Karpas-422 (cell line): ENCODE measurements around the gene MPHOSPH8. TPM values are rescaled to one million over a fixed set of nuclear protein-coding genes. Genes with fewer than 3 reads are reported as not detected.

Source experiments
- DNase-seq: peaks from one replicate; pipeline ENCODE4 v3.0.0-alpha.2; 2015
- H2AFZ ChIP-seq: fragments of 200-600 bp; sonication (generic); 2 replicates; pipeline ENCODE4 v1.6.1; 2014; ENCODE audit warnings: antibody characterized with exemption, low read length, mixed read lengths
- H3K27ac ChIP-seq: fragments of 200-600 bp; sonication (generic); 2 replicates; pipeline ENCODE4 v1.5.1; 2014; ENCODE audit warnings: mild to moderate bottlenecking, low read length, moderate library complexity
- H3K27me3 ChIP-seq: fragments of 200-600 bp; sonication (generic); 2 replicates; pipeline ENCODE4 v1.6.1; 2014; ENCODE audit warnings: low read length, mixed read lengths
- H3K36me3 ChIP-seq: fragments of 200-600 bp; sonication (generic); 2 replicates; pipeline ENCODE4 v1.6.1; 2014; ENCODE audit warnings: low read length, mixed read lengths; ENCODE audit not compliant: insufficient read depth
- H3K4me1 ChIP-seq: fragments of 200-600 bp; sonication (generic); 2 replicates; pipeline ENCODE4 v1.6.1; 2014; ENCODE audit warnings: mild to moderate bottlenecking, low read length, mixed read lengths
- H3K4me2 ChIP-seq: fragments of 200-600 bp; sonication (generic); 2 replicates; pipeline ENCODE4 v1.6.1; 2014; ENCODE audit warnings: low read length, low read depth, mild to moderate bottlenecking; ENCODE audit not compliant: poor library complexity, severe bottlenecking
- H3K4me3 ChIP-seq: fragments of 200-600 bp; sonication (generic); 2 replicates; pipeline ENCODE4 v1.5.1; 2014; ENCODE audit warnings: mild to moderate bottlenecking, antibody characterized with exemption, low read length, mixed read lengths
- H3K79me2 ChIP-seq: fragments of 200-600 bp; sonication (generic); 2 replicates; pipeline ENCODE4 v1.6.1; 2014; ENCODE audit warnings: mild to moderate bottlenecking, low read length, mixed read lengths
- H3K9ac ChIP-seq: fragments of 200-600 bp; sonication (generic); 2 replicates; pipeline ENCODE4 v1.6.0; 2014; ENCODE audit warnings: low read length
- H3K9me2 ChIP-seq: fragments of 200-600 bp; sonication (generic), shearing (Covaris generic); replicated peaks from 2 replicates; pipeline ENCODE4 v1.6.0; 2014; ENCODE audit warnings: mild to moderate bottlenecking, low read length, moderate library complexity; ENCODE audit not compliant: insufficient read depth
- H3K9me3 ChIP-seq: fragments of 300-700, 200-600 bp; sonication (generic); 2 replicates; pipeline ENCODE4 v1.6.1; 2014; ENCODE audit warnings: low read length, mixed read lengths
- H4K20me1 ChIP-seq: fragments of 200-600 bp; sonication (generic); 2 replicates; pipeline ENCODE4 v1.6.1; 2014; ENCODE audit warnings: mild to moderate bottlenecking, antibody characterized with exemption, low read length, low read depth; ENCODE audit not compliant: insufficient read depth
- total RNA-seq: library from RNA; depleted of rRNA; stranded (reverse); fragments of >200 nt; shearing (Covaris generic); gene quantifications from 2 replicates; pipeline ENCODE4 v1.2.3, GENCODE V29; 2014; ENCODE audit warnings: low replicate concordance

MPHOSPH8 gene
- total RNA-seq, 1 experiment from 2014 or later: 11.4 TPM

DNA sequence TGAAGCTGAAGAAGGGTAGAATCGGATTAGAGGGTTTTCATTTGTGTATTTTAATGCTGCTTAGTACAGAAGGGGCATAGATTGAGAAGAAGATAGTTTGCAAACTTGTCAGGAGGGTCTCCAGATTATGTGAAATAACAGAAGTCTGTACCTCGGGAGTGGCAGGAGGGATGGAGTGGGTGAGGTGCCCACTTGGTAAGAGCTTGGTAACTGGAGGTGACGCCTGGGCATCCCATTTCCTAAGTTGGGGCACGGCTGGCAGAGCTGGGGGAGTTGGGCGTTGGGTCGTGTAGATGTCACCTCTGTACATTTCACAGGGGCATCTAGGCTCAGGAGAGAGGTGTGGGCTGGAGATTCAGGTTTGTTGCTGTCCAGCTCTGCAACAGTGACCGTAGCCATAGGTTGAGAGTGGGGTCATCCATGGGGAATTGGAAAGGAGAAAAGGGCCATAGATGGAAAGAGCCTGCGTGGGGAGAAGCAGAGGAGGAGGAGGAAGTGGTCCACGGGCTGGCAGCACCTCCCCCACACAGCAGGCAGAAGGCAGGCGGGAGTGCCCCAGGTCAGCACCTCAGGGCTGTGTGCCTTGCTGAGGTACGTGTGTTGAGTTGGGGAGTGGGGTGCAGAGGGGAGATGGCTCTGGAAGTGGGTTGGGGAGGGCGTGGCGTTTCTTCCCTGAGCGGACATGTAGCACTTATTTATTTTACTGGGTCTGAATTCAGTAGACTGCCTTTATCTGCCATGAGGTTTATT, 31.2 kb downstream of the MPHOSPH8 start:
- peaks cover 26% of the 10 kb centered on the region; the same call in 1 of the 2 replicates for H3K36me3 ChIP-seq
- no peak overlapping the region for H3K27ac ChIP-seq
- no peak overlapping the region for H2AFZ ChIP-seq
- H3K4me2 ChIP-seq: no peak overlapping the region
- no peak for DNase-seq
- H4K20me1 ChIP-seq: no peaks in the 10 kb centered on the region
- H3K9me3 ChIP-seq: no peaks in the 10 kb centered on the region
- no peaks in the 10 kb centered on the region for H3K27me3 ChIP-seq
- H3K4me3 ChIP-seq: no peak overlapping the region
- H3K9ac ChIP-seq: no peak overlapping the region
- no peaks in the 10 kb centered on the region for H3K9me2 ChIP-seq
- H3K4me1 ChIP-seq: no peaks in the 10 kb centered on the region
- H3K79me2 ChIP-seq: no peaks in the 10 kb centered on the region

DNA sequence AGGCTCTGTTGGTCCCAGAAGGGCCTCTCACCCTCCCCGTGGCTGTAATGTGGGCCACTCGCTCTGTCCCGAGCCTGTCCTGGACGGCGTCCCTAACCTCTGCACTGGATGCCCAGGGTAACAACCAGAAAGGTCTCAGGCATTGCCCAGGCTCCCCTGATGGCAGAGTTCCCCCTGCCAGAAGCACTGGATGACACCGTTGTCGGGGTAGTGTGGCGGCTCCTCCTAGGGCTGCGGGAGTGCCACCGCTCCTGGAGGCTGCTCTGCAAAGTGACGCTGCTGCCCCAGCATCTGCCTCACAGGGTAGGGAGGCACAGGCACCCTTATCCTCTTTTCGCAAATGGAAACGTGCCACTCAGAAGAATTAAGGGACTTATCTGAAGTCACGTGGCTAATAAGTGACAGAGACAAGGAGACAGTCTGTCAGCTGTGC, 32.0 kb downstream of the MPHOSPH8 start:
- no peak for DNase-seq
- H4K20me1 ChIP-seq: no peaks in the 10 kb centered on the region

DNA sequence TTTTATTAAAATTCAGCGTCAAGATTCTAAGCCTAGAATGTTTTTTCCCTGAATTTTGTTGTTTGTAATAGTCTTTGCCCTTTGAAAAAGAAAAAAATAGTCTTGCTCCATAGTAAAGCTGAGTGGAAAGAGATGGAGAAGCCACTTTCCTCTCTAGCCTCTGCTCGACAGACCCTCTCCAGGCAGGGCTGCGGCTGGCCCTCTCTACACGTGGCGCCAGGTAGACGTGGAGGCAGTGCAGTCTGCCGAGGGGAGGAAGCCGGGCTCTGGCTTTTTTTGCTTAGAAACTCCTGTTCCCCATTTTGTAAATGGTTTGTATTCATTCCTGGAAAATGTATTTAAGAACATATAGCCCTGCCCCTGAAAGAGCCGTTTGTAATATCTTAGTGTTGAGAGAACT, 35.3 kb downstream of the MPHOSPH8 start:
- Histone ChIP-seq H3K27ac (no peak overlapping the region), H3K36me3 (peaks cover 52% of the 10 kb centered on the region; the same call in 1 of the 2 replicates), H3K27me3 (no peaks in the 10 kb centered on the region), H3K4me2 (no peak overlapping the region), H4K20me1 (no peaks in the 10 kb centered on the region), H3K4me3 (no peak overlapping the region), H3K9me2 (no peaks in the 10 kb centered on the region), H2AFZ (no peak overlapping the region), H3K9ac (no peak overlapping the region), H3K4me1 (no peaks in the 10 kb centered on the region), H3K9me3 (no peaks in the 10 kb centered on the region), H3K79me2 (no peaks in the 10 kb centered on the region)
- DNase-seq: no peak

More for the DNA sequence above, 32.0 kb downstream of the MPHOSPH8 start:
- no peak overlapping the region for H3K27ac ChIP-seq
- H2AFZ ChIP-seq: no peak overlapping the region
- H3K36me3 ChIP-seq: peaks cover 31% of the 10 kb centered on the region; the same call in 1 of the 2 replicates
- no peak overlapping the region for H3K9ac ChIP-seq
- no peaks in the 10 kb centered on the region for H3K27me3 ChIP-seq
- no peak overlapping the region for H3K4me3 ChIP-seq
- H3K9me2 ChIP-seq: no peaks in the 10 kb centered on the region
- no peak overlapping the region for H3K4me2 ChIP-seq
- no peaks in the 10 kb centered on the region for H3K79me2 ChIP-seq
- H3K4me1 ChIP-seq: no peaks in the 10 kb centered on the region
- no peaks in the 10 kb centered on the region for H3K9me3 ChIP-seq

DNA sequence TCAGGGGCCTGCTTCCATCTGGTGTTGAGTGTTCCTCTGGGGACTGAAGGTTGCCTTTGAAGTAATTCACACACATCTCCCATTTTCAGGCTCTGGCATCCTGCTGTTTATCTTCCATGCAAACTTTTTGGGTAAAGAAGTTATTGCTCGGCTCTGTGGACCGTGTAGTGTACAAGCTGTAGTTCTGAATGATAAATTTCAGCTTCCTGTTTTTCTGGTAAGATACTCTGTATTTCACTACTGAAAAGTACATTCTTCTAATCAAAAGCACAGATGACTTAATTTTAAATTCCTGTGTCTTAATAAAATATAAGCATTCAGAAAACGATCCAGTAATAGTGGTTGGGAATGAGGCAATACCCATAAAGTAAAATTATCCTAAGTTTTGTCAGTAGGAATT, 36.7 kb downstream of the MPHOSPH8 start:
- H3K9me2 ChIP-seq: no peaks in the 10 kb centered on the region
- H3K4me3 ChIP-seq: no peak overlapping the region
- H3K4me2 ChIP-seq: no peak overlapping the region
- 0 out of 2 replicates have a peak, but pooled peaks cover 4% of the 10 kb centered on the region for H3K79me2 ChIP-seq
- H3K9me3 ChIP-seq: no peaks in the 10 kb centered on the region
- H3K27me3 ChIP-seq: no peaks in the 10 kb centered on the region
- peaks cover 59% of the 10 kb centered on the region; the same call in 1 of the 2 replicates for H3K36me3 ChIP-seq
- peaks cover 4% of the 10 kb centered on the region; the same call in 1 of the 2 replicates for H4K20me1 ChIP-seq
- no peak overlapping the region for H3K27ac ChIP-seq
- H2AFZ ChIP-seq: no peak overlapping the region
- no peaks in the 10 kb centered on the region for H3K4me1 ChIP-seq
- DNase-seq: no peak
- no peak overlapping the region for H3K9ac ChIP-seq

DNA sequence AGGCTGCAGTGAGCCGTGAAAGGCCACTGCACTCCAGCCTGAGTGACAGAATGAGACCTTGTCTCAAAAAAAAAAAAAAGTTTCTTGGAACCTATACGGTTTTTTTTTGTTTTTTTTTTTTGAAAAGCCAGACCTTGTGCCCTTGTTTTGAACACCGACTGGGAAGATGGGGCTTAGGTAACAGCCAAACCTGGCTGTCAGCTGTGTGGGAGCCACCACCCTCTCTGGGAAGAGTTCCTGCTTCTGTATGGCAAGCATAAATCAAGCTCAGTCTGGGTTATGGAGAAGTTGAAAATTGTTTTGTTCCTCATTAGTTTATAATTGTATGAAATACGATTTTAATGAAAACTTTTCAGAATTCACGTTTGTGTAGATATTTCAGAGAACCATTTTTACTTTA, 39.5 kb downstream of the MPHOSPH8 start:
- H3K9ac ChIP-seq: no peak overlapping the region
- peaks cover 15% of the 10 kb centered on the region for H3K4me1 ChIP-seq
- no peaks in the 10 kb centered on the region for H3K9me2 ChIP-seq
- no peak overlapping the region for H2AFZ ChIP-seq
- H3K27me3 ChIP-seq: no peaks in the 10 kb centered on the region
- no peak overlapping the region for H3K4me2 ChIP-seq
- DNase-seq: no peak
- no peaks in the 10 kb centered on the region for H3K9me3 ChIP-seq
- peaks cover 7% of the 10 kb centered on the region; the same call in 1 of the 2 replicates for H4K20me1 ChIP-seq
- H3K79me2 ChIP-seq: peaks cover 4% of the 10 kb centered on the region; the same call in 1 of the 2 replicates
- peaks cover 63% of the 10 kb centered on the region; the same call in 1 of the 2 replicates for H3K36me3 ChIP-seq
- no peak overlapping the region for H3K4me3 ChIP-seq
- H3K27ac ChIP-seq: no peak overlapping the region

DNA sequence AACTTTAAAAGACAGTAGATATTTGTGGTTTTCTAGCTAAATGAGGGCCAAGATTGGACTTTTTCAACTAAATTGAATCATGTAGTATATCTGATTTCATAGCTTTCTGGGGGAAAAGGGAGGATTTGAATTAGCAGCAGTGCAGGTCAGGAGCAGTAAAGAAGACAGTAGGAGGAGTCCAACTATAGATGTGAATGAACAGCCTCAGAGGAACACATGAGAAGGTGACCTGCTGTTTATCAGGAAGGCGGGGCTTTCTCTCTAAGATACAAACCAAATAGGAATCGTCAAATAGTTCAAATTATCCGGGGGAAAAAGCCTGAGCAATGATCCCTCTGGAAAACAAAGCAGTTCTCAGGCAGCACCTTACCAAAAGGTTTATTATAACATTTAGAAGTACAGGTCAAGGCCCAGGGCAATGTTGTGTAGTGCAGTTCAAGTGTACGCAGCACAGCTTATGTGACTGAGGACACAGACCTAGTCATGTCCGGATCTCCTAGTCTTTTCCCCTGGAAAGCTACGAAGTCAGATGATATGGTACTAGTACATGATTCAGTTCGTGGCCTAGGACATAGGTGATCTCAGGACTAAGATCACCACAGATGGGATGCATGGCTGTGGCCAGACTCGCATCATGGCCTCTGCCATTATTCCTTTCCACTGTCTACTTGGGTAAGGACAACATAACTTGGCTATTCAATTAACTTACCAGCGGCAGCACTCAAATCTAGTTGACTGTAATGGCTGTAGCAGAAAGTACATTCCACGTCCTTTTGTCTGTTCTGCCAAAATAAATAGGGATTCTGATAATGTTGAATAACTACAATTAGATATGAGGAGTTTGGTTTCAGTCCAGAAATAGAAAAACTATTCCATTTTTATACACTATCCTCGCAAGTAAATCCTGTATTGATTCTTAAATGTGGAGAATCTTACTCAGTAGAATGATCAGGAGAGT, 40.3 kb downstream of the MPHOSPH8 start:
- no peak overlapping the region for H3K27ac ChIP-seq
- H3K4me2 ChIP-seq: no peak overlapping the region
- peaks cover 56% of the 10 kb centered on the region; the same call in 1 of the 2 replicates for H3K36me3 ChIP-seq
- H3K9ac ChIP-seq: no peak overlapping the region
- DNase-seq: no peak
- H3K9me2 ChIP-seq: no peaks in the 10 kb centered on the region
- H3K4me3 ChIP-seq: no peak overlapping the region
- H3K27me3 ChIP-seq: no peaks in the 10 kb centered on the region
- H2AFZ ChIP-seq: no peak overlapping the region
- H4K20me1 ChIP-seq: peaks cover 7% of the 10 kb centered on the region; the same call in 1 of the 2 replicates
- peaks cover 15% of the 10 kb centered on the region for H3K4me1 ChIP-seq
- no peaks in the 10 kb centered on the region for H3K9me3 ChIP-seq
- H3K79me2 ChIP-seq: peaks cover 7% of the 10 kb centered on the region; the same call in 1 of the 2 replicates

DNA sequence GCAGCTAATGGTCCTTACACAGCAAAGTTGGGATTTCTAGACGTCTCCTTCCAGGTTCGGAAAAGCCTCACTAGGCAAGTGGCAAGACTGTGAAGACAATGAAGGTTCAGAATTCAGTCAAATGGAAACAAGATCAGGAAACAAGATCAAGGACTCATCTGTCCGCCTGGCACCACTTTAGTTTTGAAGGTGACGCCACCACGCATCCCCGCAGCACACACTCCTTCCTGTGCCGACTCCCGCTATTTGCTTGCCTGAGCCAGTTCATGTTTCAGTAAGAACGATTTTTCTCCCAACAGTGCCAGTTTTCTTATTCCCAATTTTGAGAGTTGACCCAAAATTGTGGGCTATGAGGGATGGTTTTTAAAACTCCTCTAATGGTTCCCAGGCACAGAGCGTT, 41.4 kb downstream of the MPHOSPH8 start:
- Histone ChIP-seq H2AFZ (no peak overlapping the region), H3K9me3 (no peaks in the 10 kb centered on the region), H3K9me2 (no peaks in the 10 kb centered on the region), H3K4me2 (no peak overlapping the region), H3K79me2 (peaks cover 12% of the 10 kb centered on the region), H3K27me3 (no peaks in the 10 kb centered on the region), H3K4me1 (peaks cover 15% of the 10 kb centered on the region), H3K27ac (no peak overlapping the region), H3K4me3 (no peak overlapping the region), H3K36me3 (peaks cover 48% of the 10 kb centered on the region; the same call in 1 of the 2 replicates), H3K9ac (no peak overlapping the region), H4K20me1 (peaks cover 7% of the 10 kb centered on the region; the same call in 1 of the 2 replicates)
- no peak for DNase-seq

DNA sequence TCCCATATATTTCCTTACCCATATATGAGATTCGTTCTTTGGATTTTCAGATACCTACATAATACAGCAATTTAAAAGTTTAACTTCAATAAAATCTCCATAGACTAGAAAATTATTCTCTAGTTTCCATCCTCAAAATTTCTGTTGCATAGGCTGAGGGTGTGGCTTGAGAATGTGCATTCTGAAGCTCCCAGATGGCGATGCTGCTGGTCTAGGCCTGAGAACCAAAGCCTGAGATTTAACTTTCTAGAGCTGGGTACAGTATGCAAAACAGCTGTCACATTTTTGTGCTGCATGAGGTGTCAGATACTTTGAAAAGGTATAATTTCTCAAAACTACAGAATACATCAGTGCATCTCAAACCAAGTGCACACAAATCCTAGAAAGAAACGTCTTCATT, 42.7 kb downstream of the MPHOSPH8 start:
- H3K4me3 ChIP-seq: no peak overlapping the region
- no peaks in the 10 kb centered on the region for H3K27me3 ChIP-seq
- H3K4me1 ChIP-seq: peaks cover 20% of the 10 kb centered on the region
- H4K20me1 ChIP-seq: peaks cover 7% of the 10 kb centered on the region; the same call in 1 of the 2 replicates
- H3K36me3 ChIP-seq: peaks cover 40% of the 10 kb centered on the region; the same call in 1 of the 2 replicates
- peak; percentile 65 for DNase-seq
- H3K4me2 ChIP-seq: no peak overlapping the region
- no peak overlapping the region for H3K9ac ChIP-seq
- no peak overlapping the region for H2AFZ ChIP-seq
- no peak overlapping the region for H3K27ac ChIP-seq
- H3K9me3 ChIP-seq: no peaks in the 10 kb centered on the region
- no peaks in the 10 kb centered on the region for H3K9me2 ChIP-seq
- peaks cover 19% of the 10 kb centered on the region for H3K79me2 ChIP-seq
